OCI-LY7 (cell line): ENCODE data around the gene FAM114A1. TPM values are rescaled to one million over a fixed set of nuclear protein-coding genes. Genes with fewer than 3 reads are reported as not detected.

Source experiments
- BruUV-seq: library from RNA; stranded (reverse); fragments of 400-500 nt; replicated peaks from 2 replicates; lab custom pipeline; 2021; lab: Mats Ljungman, UMichigan
- CTCF ChIA-PET: fragments of 300-600 bp; sonication (Branson Sonifier 250); formaldehyde crosslinking; loops from one replicate; lab custom pipeline; 2022; ENCODE audit warnings: antibody characterized with exemption; ENCODE audit not compliant: unreplicated experiment; lab: Charles Lee
- POLR2A ChIA-PET: fragments of 300-600 bp; sonication (Branson Sonifier 250); formaldehyde crosslinking; loops from one replicate; lab custom pipeline; 2022; ENCODE audit warnings: antibody characterized with exemption; lab: Charles Lee
- DNase-seq: peaks from one replicate; pipeline ENCODE4 v3.0.0-alpha.2; 2015; ENCODE audit warnings: low spot score
- H2AFZ ChIP-seq: fragments of 200-600 bp; sonication (generic), shearing (Covaris generic); 2 replicates; pipeline ENCODE4 v1.6.1; 2014; ENCODE audit warnings: mild to moderate bottlenecking, antibody characterized with exemption, low read length, moderate library complexity
- H3K27ac ChIP-seq: fragments of 200-600 bp; sonication (generic); 2 replicates; pipeline ENCODE4 v1.5.1; 2014; ENCODE audit warnings: mixed run types, low read depth, mild to moderate bottlenecking, moderate library complexity, low read length, inconsistent platforms; ENCODE audit not compliant: poor library complexity, severe bottlenecking
- H3K36me3 ChIP-seq: fragments of 200-600 bp; sonication (generic); 2 replicates; pipeline ENCODE4 v1.6.1; 2014; ENCODE audit warnings: mild to moderate bottlenecking, antibody characterized with exemption, low read length, moderate library complexity, mixed read lengths; ENCODE audit not compliant: insufficient read depth
- H3K4me1 ChIP-seq: fragments of 200-600 bp; sonication (generic); 2 replicates; pipeline ENCODE4 v1.5.1; 2014; ENCODE audit warnings: mild to moderate bottlenecking, low read length; ENCODE audit not compliant: insufficient read depth, poor library complexity, severe bottlenecking
- H3K4me2 ChIP-seq: fragments of 200-600 bp; sonication (generic); 2 replicates; pipeline ENCODE4 v1.6.1; 2014; ENCODE audit warnings: mild to moderate bottlenecking, low read length
- H3K4me3 ChIP-seq: fragments of 200-600 bp; sonication (generic); 2 replicates; pipeline ENCODE4 v1.5.1; 2014; ENCODE audit warnings: mild to moderate bottlenecking, low read depth, low read length; ENCODE audit not compliant: poor library complexity, severe bottlenecking
- H3K79me2 ChIP-seq: fragments of 200-600 bp; sonication (generic); 2 replicates; pipeline ENCODE4 v1.6.1; 2016; ENCODE audit warnings: low read depth, mild to moderate bottlenecking, low read length, moderate library complexity, mixed read lengths; ENCODE audit not compliant: insufficient read depth
- H3K9me2 ChIP-seq: fragments of 200-600 bp; sonication (generic); 2 replicates; pipeline ENCODE4 v1.6.1; 2016; ENCODE audit warnings: mild to moderate bottlenecking, low read length, mixed read lengths; ENCODE audit not compliant: insufficient read depth
- H3K9me3 ChIP-seq: fragments of 200-600 bp; sonication (generic); 2 replicates; pipeline ENCODE4 v1.6.1; 2014; ENCODE audit warnings: mild to moderate bottlenecking, mixed run types, low read length, mixed read lengths
- H4K20me1 ChIP-seq: fragments of 200-600 bp; sonication (generic); 2 replicates; pipeline ENCODE4 v1.6.1; 2014; ENCODE audit warnings: mild to moderate bottlenecking, antibody characterized with exemption, low read length, moderate library complexity, mixed read lengths; ENCODE audit not compliant: insufficient read depth
- EZH2phosphoT487 ChIP-seq: fragments of 200-600 bp; sonication (generic); IDR thresholded peaks from 2 replicates; pipeline ENCODE4 v1.6.1; 2018; ENCODE audit warnings: low read depth, borderline replicate concordance, mild to moderate bottlenecking, mixed run types, antibody characterized with exemption, low read length, moderate library complexity, mixed read lengths
- intact Hi-C: fragments of 100-400 bp; cut with micrococcal nuclease; formaldehyde crosslinking; loops from one replicate; pipeline ENCODE4 v1.10.0; 2022; ENCODE audit not compliant: unreplicated experiment
- total RNA-seq, 2 experiments: library from RNA; depleted of rRNA in 1 of 2; stranded (reverse); fragments of >200 nt in 1 of 2; shearing (Covaris generic) in 1 of 2; gene quantifications; 2 replicates each; pipeline ENCODE4 v1.2.3, GENCODE V29; 2014 to 2022
- TF ChIP-seq, protein P1 (sequence below): fragments of 200-600 bp; sonication (generic); conservative IDR thresholded peaks from 2 replicates; pipeline ENCODE4 v1.5.1; 2014; ENCODE audit warnings: mild to moderate bottlenecking, antibody characterized with exemption, low read length, moderate library complexity, mixed read lengths

The FAM114A1 gene
- total RNA-seq, 2 experiments from 2014 or later, result not detected

DNA sequence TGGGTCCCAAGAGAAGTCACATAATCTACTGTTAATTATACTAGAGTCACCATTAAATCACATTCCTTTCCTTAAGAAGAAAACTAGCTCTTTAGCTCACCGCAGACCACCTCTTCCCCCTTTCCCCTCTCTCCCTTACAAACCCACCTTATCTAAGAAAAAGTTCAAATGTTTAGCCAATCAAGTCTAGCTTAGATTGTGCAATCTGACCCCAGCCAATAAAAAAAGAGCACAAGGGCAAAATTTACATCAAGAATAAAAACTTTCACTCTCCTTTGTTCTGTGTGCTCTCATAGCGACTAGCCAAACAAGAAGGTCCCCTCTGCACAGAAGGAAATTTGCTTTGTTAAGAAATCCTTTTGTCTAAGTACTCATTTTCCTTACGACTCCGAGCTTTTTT is 88.4 kb downstream of the FAM114A1 start:
- Histone ChIP-seq H4K20me1 (no peaks in the 10 kb centered on the region), H3K36me3 (no peaks in the 10 kb centered on the region), H3K27ac (no peak overlapping the region), H3K9me2 (no peaks in the 10 kb centered on the region), H3K79me2 (no peaks in the 10 kb centered on the region), H3K4me2 (no peak overlapping the region), H3K4me3 (no peak overlapping the region), H2AFZ (no peak overlapping the region), H3K4me1 (no peaks in the 10 kb centered on the region), H3K9me3 (no peaks in the 10 kb centered on the region)
- intact Hi-C loops, result no loop called here
- TF ChIP-seq, protein P1, sequence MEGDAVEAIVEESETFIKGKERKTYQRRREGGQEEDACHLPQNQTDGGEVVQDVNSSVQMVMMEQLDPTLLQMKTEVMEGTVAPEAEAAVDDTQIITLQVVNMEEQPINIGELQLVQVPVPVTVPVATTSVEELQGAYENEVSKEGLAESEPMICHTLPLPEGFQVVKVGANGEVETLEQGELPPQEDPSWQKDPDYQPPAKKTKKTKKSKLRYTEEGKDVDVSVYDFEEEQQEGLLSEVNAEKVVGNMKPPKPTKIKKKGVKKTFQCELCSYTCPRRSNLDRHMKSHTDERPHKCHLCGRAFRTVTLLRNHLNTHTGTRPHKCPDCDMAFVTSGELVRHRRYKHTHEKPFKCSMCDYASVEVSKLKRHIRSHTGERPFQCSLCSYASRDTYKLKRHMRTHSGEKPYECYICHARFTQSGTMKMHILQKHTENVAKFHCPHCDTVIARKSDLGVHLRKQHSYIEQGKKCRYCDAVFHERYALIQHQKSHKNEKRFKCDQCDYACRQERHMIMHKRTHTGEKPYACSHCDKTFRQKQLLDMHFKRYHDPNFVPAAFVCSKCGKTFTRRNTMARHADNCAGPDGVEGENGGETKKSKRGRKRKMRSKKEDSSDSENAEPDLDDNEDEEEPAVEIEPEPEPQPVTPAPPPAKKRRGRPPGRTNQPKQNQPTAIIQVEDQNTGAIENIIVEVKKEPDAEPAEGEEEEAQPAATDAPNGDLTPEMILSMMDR, result no peak
- no peak for TF ChIP-seq EZH2phosphoT487
- ChIA-PET CTCF (no interaction called here), POLR2A (interaction anchor here (0.5 to 1.0 kb wide), 2 partner anchors 72 to 286 kb away, joined by 3 to 5 read pairs; no protein-coding TSS in a partner anchor)
- no TSS peak for BruUV-seq
- no peak for DNase-seq

DNA sequence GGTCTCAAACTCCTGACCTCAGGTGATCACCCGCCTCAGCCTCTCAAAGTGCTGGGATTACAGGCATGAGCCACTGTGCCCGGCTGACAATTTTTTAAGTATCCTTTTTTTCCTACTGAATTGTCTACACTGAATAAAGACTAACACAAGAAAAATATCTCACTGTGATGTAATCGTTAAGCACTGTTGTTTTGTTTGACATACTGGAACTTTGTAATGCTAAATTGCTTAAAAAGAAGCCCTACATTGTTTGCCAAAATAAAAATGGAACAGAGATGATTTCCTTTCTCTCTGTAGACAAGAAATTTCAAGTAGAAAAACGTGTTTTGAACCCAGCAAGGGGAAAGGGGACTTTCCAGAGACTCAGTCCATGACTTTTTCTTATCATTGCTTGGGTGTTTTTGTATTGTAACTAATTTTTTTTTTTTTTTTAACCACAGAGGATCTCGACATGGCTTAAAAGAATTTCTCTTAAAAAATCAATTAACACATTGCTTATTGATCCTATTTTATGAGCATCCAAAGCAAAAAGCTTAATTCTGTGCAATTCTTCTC is 89.7 kb downstream of the FAM114A1 start:
- Histone ChIP-seq H3K79me2 (no peaks in the 10 kb centered on the region), H3K36me3 (no peaks in the 10 kb centered on the region; the same call in 1 of the 2 replicates), H3K9me3 (no peaks in the 10 kb centered on the region; the same call in 1 of the 2 replicates), H2AFZ (no peak overlapping the region), H3K4me2 (no peak overlapping the region), H3K4me3 (no peak overlapping the region), H4K20me1 (no peaks in the 10 kb centered on the region), H3K9me2 (no peaks in the 10 kb centered on the region), H3K27ac (no peak overlapping the region), H3K4me1 (no peaks in the 10 kb centered on the region)
- ChIA-PET POLR2A (interaction anchor here (0.7 to 1.1 kb wide), 3 partner anchors 12 to 54 kb away, joined by 3 to 4 read pairs (median 4); no protein-coding TSS in a partner anchor), CTCF (no interaction called here)
- no TSS peak for BruUV-seq
- DNase-seq, result no peak
- no peak for TF ChIP-seq EZH2phosphoT487
- TF ChIP-seq, protein P1, result no peak
- intact Hi-C loops, result no loop called here

DNA sequence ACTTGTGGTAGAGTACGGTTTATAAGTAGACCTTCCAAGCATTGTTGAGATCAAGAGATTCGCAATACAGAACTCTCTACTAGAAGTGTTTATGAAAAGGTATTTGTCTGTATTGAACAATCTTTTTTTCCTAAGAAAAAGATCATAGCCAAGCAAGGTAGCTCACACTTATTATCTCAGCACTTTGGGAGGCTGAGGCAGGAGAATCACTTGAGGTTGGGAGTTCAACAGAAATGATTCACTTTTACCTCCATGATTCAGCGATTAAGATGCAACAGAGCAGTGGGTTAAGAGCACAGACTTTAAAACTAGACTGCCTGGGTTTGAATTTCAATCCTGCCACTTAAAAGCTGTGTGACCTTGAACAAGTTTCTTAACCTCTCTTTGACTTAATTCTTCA is 90.3 kb downstream of the FAM114A1 start:
- intact Hi-C loops, result no loop called here
- no peaks in the 10 kb centered on the region for H3K9me2 ChIP-seq
- CTCF ChIA-PET, result no interaction called here
- no peaks in the 10 kb centered on the region for H3K79me2 ChIP-seq
- no peaks in the 10 kb centered on the region for H4K20me1 ChIP-seq
- TF ChIP-seq, protein P1, result no peak
- TF ChIP-seq EZH2phosphoT487, result no peak
- no peak overlapping the region for H3K4me2 ChIP-seq
- H3K36me3 ChIP-seq, result no peaks in the 10 kb centered on the region; the same call in 1 of the 2 replicates
- no peak overlapping the region for H2AFZ ChIP-seq
- H3K4me1 ChIP-seq, result no peaks in the 10 kb centered on the region
- H3K9me3 ChIP-seq, result no peaks in the 10 kb centered on the region; the same call in 1 of the 2 replicates
- H3K4me3 ChIP-seq, result no peak overlapping the region
- no TSS peak for BruUV-seq
- no peak for DNase-seq
- no peak overlapping the region for H3K27ac ChIP-seq
- POLR2A ChIA-PET, result interaction anchor here (0.5 to 1.2 kb wide), 5 partner anchors 13 to 1147 kb away, joined by 3 to 4 read pairs (median 4); no protein-coding TSS in a partner anchor
